ENCODE results near the gene CPEB1.

DNA sequence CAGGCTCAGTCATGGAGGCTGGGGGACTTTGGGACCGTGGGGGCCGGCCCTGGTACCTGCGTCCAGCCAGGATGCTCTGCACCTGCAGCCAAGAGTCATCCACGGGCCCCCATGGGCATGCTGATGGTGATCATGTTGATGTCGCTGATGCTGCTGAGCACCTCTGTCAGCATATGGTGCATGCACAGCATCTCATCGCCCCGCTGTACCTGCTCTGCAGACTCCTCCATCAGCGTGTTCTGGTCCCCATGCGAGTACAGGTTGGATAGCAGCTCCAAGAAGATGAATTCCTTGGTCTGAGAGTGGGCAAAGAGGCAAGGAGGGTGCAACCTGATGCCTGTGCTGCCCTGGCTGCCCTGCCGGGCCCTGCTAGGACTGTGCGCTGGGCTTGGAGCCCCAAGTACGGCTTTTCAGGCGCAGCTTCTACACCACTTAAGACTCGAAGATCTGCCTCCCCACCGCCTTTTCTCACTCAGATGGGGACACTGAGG, 114.1 kb downstream of the CPEB1 start:
- TF ChIP-seq CTCF (IDR thresholded peaks at IDR 0.05) (no peak), POLR2A (IDR thresholded peaks at IDR 0.05) (no peak)

Measured in lower leg skin (tissue), 3 donors.